ENCODE results near the gene RGS3. TPM values are rescaled to one million over a fixed set of nuclear protein-coding genes. Genes with fewer than 3 reads are reported as not detected.

Gene RGS3
- polyA plus RNA-seq, 1 experiment, result 41.0 TPM

DNA sequence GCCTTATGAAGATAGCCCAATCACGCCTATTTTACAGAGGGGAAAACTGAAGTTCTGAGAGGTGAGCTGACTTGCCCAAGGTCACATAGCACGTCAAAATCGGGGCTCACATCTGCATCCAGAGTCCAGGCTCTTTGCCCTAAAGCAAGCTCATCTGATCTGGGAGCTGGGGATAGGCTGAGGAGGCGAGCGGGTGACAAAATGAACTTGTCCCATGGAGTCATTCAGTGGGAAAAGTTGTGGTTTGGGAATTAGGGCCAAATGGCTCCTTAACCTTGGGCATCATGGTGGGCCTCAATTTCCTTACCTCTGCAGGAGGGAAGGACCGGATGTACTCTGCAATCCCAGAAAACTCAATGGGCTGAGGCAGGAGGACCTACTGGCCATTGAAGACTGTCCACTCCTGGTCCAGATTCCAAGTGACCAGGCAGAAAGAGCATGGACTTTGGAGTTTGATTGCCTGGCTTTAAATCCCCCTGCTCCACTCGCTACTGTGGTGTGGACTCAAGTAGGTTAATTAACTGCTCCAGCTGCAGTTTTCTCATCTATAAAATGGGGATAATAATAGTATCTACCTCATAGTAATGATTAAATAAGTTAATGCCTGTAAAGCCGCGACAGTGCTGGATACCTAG is 160.4 kb downstream of the RGS3 start:
- DNase-seq (ENCODE audit: low read depth, low spot score), result no peak
- H3K27me3 ChIP-seq (ENCODE audit: control insufficient read depth, insufficient read depth, low read length), result no peaks in the 10 kb centered on the region
- ChIA-PET CTCF (interaction anchor here (1.1 kb wide), 1 partner anchor 33 kb away, joined by 4 read pairs; no protein-coding TSS in a partner anchor), POLR2A (interaction anchor here (1.3 to 3.7 kb wide), 2 partner anchors 10 to 29 kb away, joined by 4 to 21 read pairs; no protein-coding TSS in a partner anchor)
- no peaks in the 10 kb centered on the region for H3K9me3 ChIP-seq (ENCODE audit: control insufficient read depth, insufficient read depth, low read length)
- no peak overlapping the region for H3K27ac ChIP-seq (ENCODE audit: low read depth, low read length)
- no peak overlapping the region for H3K4me3 ChIP-seq (ENCODE audit: low read depth, low read length)
- no peak for TF ChIP-seq CTCF (IDR thresholded peaks at IDR 0.05; ENCODE audit: low read depth, low read length)

- no peak overlapping the region for H3K27ac ChIP-seq (ENCODE audit: low read depth, low read length)
- H3K4me3 ChIP-seq (ENCODE audit: low read depth, low read length), result no peak overlapping the region
- ChIA-PET CTCF (no interaction called here), POLR2A (no interaction called here)
- no peak for DNase-seq (ENCODE audit: low read depth, low spot score)
- H3K9me3 ChIP-seq (ENCODE audit: control insufficient read depth, insufficient read depth, low read length), result no peaks in the 10 kb centered on the region
- no peak for TF ChIP-seq CTCF (IDR thresholded peaks at IDR 0.05; ENCODE audit: low read depth, low read length)
- no peaks in the 10 kb centered on the region for H3K27me3 ChIP-seq (ENCODE audit: control insufficient read depth, insufficient read depth, low read length)
These were observed 161.2 kb downstream of the RGS3 start for GRCh38 chr9:113624721-113625120.

GRCh38 chr9:113625486-113625885 is 162.0 kb downstream of the RGS3 start:
- Histone ChIP-seq H3K4me3 (ENCODE audit: low read depth, low read length) (no peak overlapping the region), H3K9me3 (ENCODE audit: control insufficient read depth, insufficient read depth, low read length) (no peaks in the 10 kb centered on the region), H3K27me3 (ENCODE audit: control insufficient read depth, insufficient read depth, low read length) (no peaks in the 10 kb centered on the region), H3K27ac (ENCODE audit: low read depth, low read length) (no peak overlapping the region)
- DNase-seq (ENCODE audit: low read depth, low spot score), result no peak
- CTCF ChIA-PET, result interaction anchor here (2.5 kb wide), 1 partner anchor 30 kb away, joined by 10 read pairs; no protein-coding TSS in a partner anchor
- no peak for TF ChIP-seq CTCF (IDR thresholded peaks at IDR 0.05; ENCODE audit: low read depth, low read length)
- POLR2A ChIA-PET, result interaction anchor here (0.9 kb wide), 1 partner anchor 9 kb away, joined by 3 read pairs; no protein-coding TSS in a partner anchor

GRCh38 chr9:113626735-113627495 is 163.4 kb downstream of the RGS3 start:
- no peak overlapping the region for H3K4me3 ChIP-seq (ENCODE audit: low read depth, low read length)
- ChIA-PET POLR2A (interaction anchor here (1.0 to 1.2 kb wide), 2 partner anchors 33 to 217 kb away, joined by 3 to 6 read pairs; partner anchors contain the start of genes C9orf43 and POLE3), CTCF (interaction anchor here (0.6 to 2.5 kb wide), 2 partner anchors 28 to 32 kb away, joined by 3 to 10 read pairs; no protein-coding TSS in a partner anchor)
- no peak overlapping the region for H3K27ac ChIP-seq (ENCODE audit: low read depth, low read length)
- TF ChIP-seq CTCF (IDR thresholded peaks at IDR 0.05; ENCODE audit: low read depth, low read length), result no peak
- no peaks in the 10 kb centered on the region for H3K9me3 ChIP-seq (ENCODE audit: control insufficient read depth, insufficient read depth, low read length)
- H3K27me3 ChIP-seq (ENCODE audit: control insufficient read depth, insufficient read depth, low read length), result no peaks in the 10 kb centered on the region
- DNase-seq (ENCODE audit: low read depth, low spot score), result no peak

GRCh38 chr9:113628621-113629020 is 165.1 kb downstream of the RGS3 start:
- ChIA-PET CTCF (interaction anchor here (1.1 kb wide), 1 partner anchor 228 kb away, joined by 3 read pairs; the partner anchor contains the start of gene ALAD), POLR2A (no interaction called here)
- no peak overlapping the region for H3K27ac ChIP-seq (ENCODE audit: low read depth, low read length)
- no peak overlapping the region for H3K4me3 ChIP-seq (ENCODE audit: low read depth, low read length)
- no peaks in the 10 kb centered on the region for H3K27me3 ChIP-seq (ENCODE audit: control insufficient read depth, insufficient read depth, low read length)
- no peaks in the 10 kb centered on the region for H3K9me3 ChIP-seq (ENCODE audit: control insufficient read depth, insufficient read depth, low read length)
- TF ChIP-seq CTCF (IDR thresholded peaks at IDR 0.05; ENCODE audit: low read depth, low read length), result no peak
- DNase-seq (ENCODE audit: low read depth, low spot score), result no peak
